GM12891 (cell line): ENCODE measurements around the gene DAO.

Source experiments
- POLR2A ChIP-seq: IDR thresholded peaks from 2 replicates; pipeline ENCODE4 v1.6.1; 2011; ENCODE audit warnings: low read depth, low read length, control low read depth
- POLR2AphosphoS5 ChIP-seq: IDR thresholded peaks from 2 replicates; pipeline ENCODE4 v1.6.1; 2011; ENCODE audit warnings: low read depth, low read length, control low read depth
- TAF1 ChIP-seq: IDR thresholded peaks from 2 replicates; pipeline ENCODE4 v1.6.1; 2011; ENCODE audit warnings: low read depth, low read length, control low read depth

- TF ChIP-seq POLR2A (no peak), POLR2AphosphoS5 (no peak), TAF1 (no peak)
Observed at GRCh38 chr12:108837680-108838079, 42.2 kb upstream of the DAO start.
